GM12892 (cell line): ENCODE data around the gene OR13C4.

Experiments
- POLR2A ChIP-seq: IDR thresholded peaks from 2 replicates; pipeline ENCODE4 v1.6.1; 2011; ENCODE audit warnings: low read depth, low read length, control low read depth
- POLR2AphosphoS5 ChIP-seq: IDR thresholded peaks from 2 replicates; pipeline ENCODE4 v1.6.1; 2011; ENCODE audit warnings: low read depth, low read length, control low read depth
- TAF1 ChIP-seq: IDR thresholded peaks from 2 replicates; pipeline ENCODE4 v1.6.1; 2011; ENCODE audit warnings: low read depth, mild to moderate bottlenecking, control low read depth, low read length, borderline replicate concordance

GRCh38 chr9:104544644-104545043 lies 17.6 kb upstream of the OR13C4 start:
- TF ChIP-seq POLR2A (no peak), POLR2AphosphoS5 (no peak), TAF1 (no peak)
